Activated CD8-positive, alpha-beta T cell treated with anti-CD3 and anti-CD28 coated beads, Interleukin-2, amount 10 ng/mL, durations not matched to agents 7 days and 5 days (primary cell): ENCODE data around the gene IFRD2. TPM values are rescaled to one million over a fixed set of nuclear protein-coding genes. Genes with fewer than 3 reads are reported as not detected.

Source experiments
- ATAC-seq: fragments of 150-1000 bp; cut with Tn5 transposase; one replicate; pipeline ENCODE4 v1.10.0; 2021; ENCODE audit warnings: moderate library complexity
- CTCF ChIA-PET: fragments of 350-600 bp; sonication (Branson Sonifier 250); formaldehyde crosslinking; loops from one replicate; lab custom pipeline; 2021; ENCODE audit warnings: antibody characterized with exemption; lab: Charles Lee
- POLR2A ChIA-PET: fragments of 350-600 bp; sonication (Branson Sonifier 250); formaldehyde crosslinking; loops from one replicate; lab custom pipeline; 2021; ENCODE audit warnings: antibody characterized with exemption; lab: Charles Lee
- DNase-seq: peaks from one replicate; pipeline ENCODE4 v3.0.0-alpha.2; 2020
- H3K27ac Mint-ChIP-seq: one replicate; pipeline ENCODE4 v1.8.0; 2021; ENCODE audit warnings: mild to moderate bottlenecking, mixed read lengths
- H3K27me3 Mint-ChIP-seq: one replicate; pipeline ENCODE4 v1.8.0; 2021; ENCODE audit warnings: low read depth, mixed read lengths
- H3K36me3 Mint-ChIP-seq: one replicate; pipeline ENCODE4 v1.8.0; 2021; ENCODE audit warnings: low read depth, mixed read lengths
- H3K4me1 Mint-ChIP-seq: one replicate; pipeline ENCODE4 v1.8.0; 2021; ENCODE audit warnings: low read depth, mixed read lengths
- H3K4me3 Mint-ChIP-seq: one replicate; pipeline ENCODE4 v1.8.0; 2021; ENCODE audit warnings: mild to moderate bottlenecking, mixed read lengths
- H3K9me3 Mint-ChIP-seq: one replicate; pipeline ENCODE4 v1.8.0; 2022; ENCODE audit warnings: mixed read lengths; ENCODE audit not compliant: insufficient read depth
- total RNA-seq, 2 experiments: library from RNA; stranded (reverse); gene quantifications; one replicate each; pipeline ENCODE4 v1.2.3, GENCODE V29; 2021

Gene IFRD2, protein sequence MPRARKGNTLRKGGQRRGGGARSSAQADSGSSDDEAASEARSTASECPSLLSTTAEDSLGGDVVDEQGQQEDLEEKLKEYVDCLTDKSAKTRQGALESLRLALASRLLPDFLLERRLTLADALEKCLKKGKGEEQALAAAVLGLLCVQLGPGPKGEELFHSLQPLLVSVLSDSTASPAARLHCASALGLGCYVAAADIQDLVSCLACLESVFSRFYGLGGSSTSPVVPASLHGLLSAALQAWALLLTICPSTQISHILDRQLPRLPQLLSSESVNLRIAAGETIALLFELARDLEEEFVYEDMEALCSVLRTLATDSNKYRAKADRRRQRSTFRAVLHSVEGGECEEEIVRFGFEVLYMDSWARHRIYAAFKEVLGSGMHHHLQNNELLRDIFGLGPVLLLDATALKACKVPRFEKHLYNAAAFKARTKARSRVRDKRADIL
- 10 to 100 TPM; 81.3 to 85.1 TPM for total RNA-seq

DNA sequence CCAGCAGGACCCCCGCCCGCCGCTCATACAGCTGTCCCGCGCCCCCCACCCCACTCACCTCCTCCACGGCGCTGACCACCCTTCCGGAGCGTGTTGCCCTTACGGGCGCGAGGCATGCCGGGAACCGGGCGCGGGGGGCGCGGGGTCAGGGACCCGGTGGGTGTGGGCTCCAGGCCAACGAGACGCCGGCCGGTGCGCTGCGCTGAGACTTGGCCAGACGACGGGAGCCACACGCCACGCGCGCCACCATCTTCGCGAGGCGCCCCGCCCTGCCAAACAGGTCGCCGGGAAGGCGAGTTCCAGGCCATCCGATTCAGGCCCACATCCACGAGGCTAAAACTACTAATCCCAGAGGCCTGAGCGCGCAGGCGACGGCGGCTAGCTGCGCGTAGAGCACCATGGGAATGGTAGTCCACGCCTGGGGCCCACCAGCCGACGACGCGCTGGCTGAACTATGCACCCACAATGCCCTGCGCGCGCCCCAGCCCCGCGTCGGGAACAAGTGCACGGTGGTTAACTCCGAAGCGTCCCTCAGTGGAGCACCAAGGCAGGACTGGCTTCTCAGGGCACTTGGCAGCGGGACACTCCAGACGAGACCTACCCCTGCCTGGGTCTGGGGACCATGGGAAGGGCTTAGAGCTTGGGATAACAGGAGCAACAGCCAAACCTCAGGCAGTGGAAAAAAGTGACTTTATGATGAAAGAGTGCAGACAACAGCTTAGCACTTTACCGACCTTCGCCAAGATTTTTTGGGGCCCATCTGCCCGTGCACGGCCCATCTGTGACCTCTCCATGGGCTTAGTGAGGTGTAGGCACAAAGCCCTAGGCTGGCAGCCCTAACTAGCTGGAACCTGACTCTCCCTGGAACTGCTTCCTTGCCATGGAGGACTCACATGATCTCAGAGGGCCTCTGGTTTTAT lies at the start of gene IFRD2:
Gene IFRD2 (minus strand): TSS at position 271 of the 920 bp plus-strand sequence. CDS start 155 bp downstream, at position 116.
- DNase-seq = peak; percentile 98
- Mint-ChIP-seq H3K4me1 (peaks cover 29% of the 10 kb centered on the region), H3K4me3 (peak within 1 kb of the TSS; percentile 88), H3K27me3 (no peaks in the 10 kb centered on the region), H3K36me3 (peaks cover 11% of the 10 kb centered on the region), H3K27ac (peak within 1 kb of the TSS; percentile 94), H3K9me3 (no peaks in the 10 kb centered on the region)
- POLR2A ChIA-PET = interaction anchor here (0.6 to 1.8 kb wide), 10 partner anchors 11 to 89 kb away, joined by 3 to 4 read pairs (median 3); partner anchors contain the start of gene HYAL2
- peak; percentile 99 for ATAC-seq
- CTCF ChIA-PET = interaction anchor here (0.7 to 2.2 kb wide), 10 partner anchors 10 to 203 kb away, joined by 3 to 10 read pairs (median 7); partner anchors contain the start of gene RBM5

DNA sequence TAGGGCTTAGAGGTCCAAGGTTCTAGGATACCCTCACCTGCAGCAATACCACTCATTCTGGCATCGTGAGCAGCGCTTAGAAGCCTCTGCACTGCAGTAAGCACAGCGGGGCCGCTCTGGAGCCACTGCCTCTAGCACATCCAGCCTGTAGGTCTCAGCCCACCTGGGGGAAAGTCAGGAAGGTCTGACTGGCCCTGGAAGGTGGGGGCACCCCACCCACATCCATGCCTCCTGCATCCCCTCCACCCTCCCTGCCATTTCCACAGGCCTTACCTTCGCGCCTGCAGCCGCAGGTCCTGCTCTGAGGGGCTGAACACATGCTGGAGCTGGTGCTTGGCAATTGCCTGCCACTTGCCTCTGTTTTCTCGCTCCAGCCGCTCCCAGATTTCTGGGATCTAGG lies 49.3 kb upstream of the IFRD2 start:
- Mint-ChIP-seq H3K27me3 (no peaks in the 10 kb centered on the region), H3K4me3 (peak overlapping the region; percentile 92), H3K9me3 (no peaks in the 10 kb centered on the region), H3K36me3 (peaks cover 42% of the 10 kb centered on the region), H3K4me1 (peaks cover 54% of the 10 kb centered on the region), H3K27ac (peak overlapping the region; percentile 96)
- peak; percentile 56 for DNase-seq
- ChIA-PET POLR2A (interaction anchor here (1.1 to 5.6 kb wide), 16 partner anchors 9 to 274 kb away, joined by 3 to 51 read pairs (median 8); partner anchors contain the start of genes C3orf18, CISH, CYB561D2 and HEMK1), CTCF (interaction anchor here (1.1 to 2.8 kb wide), 5 partner anchors 9 to 231 kb away, joined by 4 to 10 read pairs (median 6); partner anchors contain the start of genes CYB561D2, HYAL3, NAA80 and NPRL2)
- ATAC-seq = no peak

DNA sequence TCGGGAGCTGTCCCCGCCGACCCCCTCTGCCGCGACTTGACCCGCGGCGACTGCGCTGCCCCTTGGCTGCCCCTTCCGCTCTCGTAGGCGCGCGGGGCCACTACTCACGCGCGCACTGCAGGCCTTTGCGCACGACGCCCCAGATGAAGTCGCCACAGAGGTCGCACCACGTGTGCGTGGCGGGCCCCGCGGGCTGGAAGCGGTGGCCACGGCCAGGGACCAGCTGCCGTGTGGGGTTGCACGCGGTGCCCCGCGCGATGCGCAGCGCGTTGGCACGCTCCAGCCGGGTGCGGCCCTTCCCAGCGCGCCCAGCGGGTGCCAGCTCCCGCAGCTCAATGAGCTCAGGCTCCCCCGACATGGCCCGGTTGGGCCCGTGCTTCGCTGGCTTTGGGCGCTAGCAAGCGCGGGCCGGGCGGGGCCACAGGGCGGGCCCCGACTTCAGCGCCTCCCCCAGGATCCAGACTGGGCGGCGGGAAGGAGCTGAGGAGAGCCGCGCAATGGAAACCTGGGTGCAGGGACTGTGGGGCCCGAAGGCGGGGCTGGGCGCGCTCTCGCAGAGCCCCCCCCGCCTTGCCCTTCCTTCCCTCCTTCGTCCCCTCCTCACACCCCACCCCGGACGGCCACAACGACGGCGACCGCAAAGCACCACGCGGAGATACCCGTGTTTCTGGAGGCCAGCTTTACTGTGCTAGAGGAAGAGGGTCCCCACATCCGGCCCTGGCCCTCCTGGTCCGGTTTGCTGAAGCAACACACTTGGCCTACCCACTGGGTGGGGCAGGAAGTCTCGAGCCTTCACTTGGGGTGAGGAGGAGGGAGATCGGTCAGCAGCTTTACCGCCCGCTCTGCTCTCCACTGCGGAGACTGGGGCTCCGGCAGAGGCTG lies 48.5 kb upstream of the IFRD2 start, which contains the start of gene RASSF1:
Gene RASSF1 (minus strand): TSS at position 389 of the 882 bp plus-strand sequence. CDS start 31 bp downstream, at position 358.
- peaks cover 54% of the 10 kb centered on the region for H3K4me1 Mint-ChIP-seq
- DNase-seq (peak; percentile 97), ATAC-seq (peak; percentile 55)
- ChIA-PET CTCF (interaction anchor here (0.8 to 2.8 kb wide), 10 partner anchors 9 to 262 kb away, joined by 3 to 14 read pairs (median 4); partner anchors contain the start of genes CYB561D2, HYAL3, NAA80 and NPRL2), POLR2A (interaction anchor here (0.6 to 5.6 kb wide), 26 partner anchors 9 to 277 kb away, joined by 3 to 51 read pairs (median 5); partner anchors contain the start of genes CISH, CYB561D2, HEMK1 and HYAL3)
- H3K4me3 Mint-ChIP-seq = peak within 1 kb of the TSS; percentile 92
- H3K27me3 Mint-ChIP-seq = no peaks in the 10 kb centered on the region
- H3K9me3 Mint-ChIP-seq = no peaks in the 10 kb centered on the region
- H3K27ac Mint-ChIP-seq = peak within 1 kb of the TSS; percentile 96
- peaks cover 49% of the 10 kb centered on the region for H3K36me3 Mint-ChIP-seq

DNA sequence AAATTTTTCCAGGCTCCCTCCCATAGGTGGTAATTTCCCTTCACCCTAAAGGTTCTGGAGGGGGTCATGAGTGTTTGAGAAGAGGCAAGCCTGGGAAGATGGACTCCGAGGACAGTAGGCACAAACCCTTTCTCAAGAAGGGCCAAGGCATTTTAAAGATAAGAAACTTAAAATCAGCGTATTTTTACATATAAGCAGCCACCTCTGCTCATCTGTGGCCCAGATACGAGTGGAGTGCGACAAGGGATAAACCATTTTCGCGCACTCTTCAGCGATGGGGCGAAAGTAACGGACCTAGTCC lies 47.9 kb upstream of the IFRD2 start:
- DNase-seq (no peak), ATAC-seq (no peak)
- H3K27me3 Mint-ChIP-seq = no peaks in the 10 kb centered on the region
- CTCF ChIA-PET = interaction anchor here (0.8 to 2.8 kb wide), 9 partner anchors 10 to 263 kb away, joined by 3 to 14 read pairs (median 4); partner anchors contain the start of genes CYB561D2, HYAL3, NAA80 and NPRL2
- peaks cover 54% of the 10 kb centered on the region for H3K4me1 Mint-ChIP-seq
- H3K4me3 Mint-ChIP-seq = peak overlapping the region; percentile 92
- H3K27ac Mint-ChIP-seq = peak overlapping the region; percentile 96
- POLR2A ChIA-PET = interaction anchor here (0.6 to 5.6 kb wide), 22 partner anchors 9 to 278 kb away, joined by 3 to 51 read pairs (median 6); partner anchors contain the start of genes CISH, CYB561D2, HEMK1 and HYAL3
- H3K9me3 Mint-ChIP-seq = no peaks in the 10 kb centered on the region
- peaks cover 55% of the 10 kb centered on the region for H3K36me3 Mint-ChIP-seq

DNA sequence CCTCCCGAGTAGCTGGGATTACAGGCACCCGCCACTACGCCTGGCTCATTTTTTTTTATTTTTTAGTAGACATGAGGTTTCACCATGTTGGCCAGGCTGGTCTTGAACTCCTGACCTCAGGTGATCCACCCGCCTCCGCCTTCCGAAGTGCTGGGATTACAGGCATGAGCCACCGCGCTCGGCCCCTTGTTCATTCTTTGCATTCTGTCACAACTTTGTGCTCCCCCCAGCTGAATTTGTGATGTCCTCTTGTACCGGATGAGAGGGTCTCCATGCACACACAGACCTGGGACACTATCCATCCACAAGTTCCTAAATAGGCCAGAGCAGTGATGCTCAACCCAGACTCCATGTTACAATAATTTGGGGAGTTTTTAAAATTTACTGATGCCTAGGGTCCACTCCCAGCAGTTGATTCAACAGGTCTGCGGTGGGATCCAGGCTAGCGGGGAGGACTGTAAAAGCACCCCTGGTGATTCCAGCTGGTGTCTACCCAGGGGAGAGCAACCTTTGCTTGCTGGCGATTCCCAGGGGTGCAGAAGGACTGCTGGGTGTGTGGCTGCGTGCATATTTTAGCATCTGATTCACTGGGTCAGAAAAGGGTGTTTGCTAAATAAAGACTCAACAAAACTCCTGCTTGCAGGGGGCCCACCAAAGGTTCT lies 47.4 kb upstream of the IFRD2 start:
- H3K27me3 Mint-ChIP-seq = no peaks in the 10 kb centered on the region
- no peak for ATAC-seq
- H3K4me3 Mint-ChIP-seq = peak overlapping the region; percentile 92
- POLR2A ChIA-PET = interaction anchor here (0.9 to 5.6 kb wide), 9 partner anchors 11 to 1899 kb away, joined by 3 to 51 read pairs (median 7); partner anchors contain the start of genes CISH, CYB561D2, HEMK1 and NPRL2
- CTCF ChIA-PET = interaction anchor here (1.2 to 2.9 kb wide), 6 partner anchors 8 to 263 kb away, joined by 3 to 11 read pairs (median 6); partner anchors contain the start of genes CYB561D2 and NPRL2
- no peak for DNase-seq
- no peaks in the 10 kb centered on the region for H3K9me3 Mint-ChIP-seq
- H3K27ac Mint-ChIP-seq = peak overlapping the region; percentile 96
- peaks cover 58% of the 10 kb centered on the region for H3K36me3 Mint-ChIP-seq
- peaks cover 53% of the 10 kb centered on the region for H3K4me1 Mint-ChIP-seq

DNA sequence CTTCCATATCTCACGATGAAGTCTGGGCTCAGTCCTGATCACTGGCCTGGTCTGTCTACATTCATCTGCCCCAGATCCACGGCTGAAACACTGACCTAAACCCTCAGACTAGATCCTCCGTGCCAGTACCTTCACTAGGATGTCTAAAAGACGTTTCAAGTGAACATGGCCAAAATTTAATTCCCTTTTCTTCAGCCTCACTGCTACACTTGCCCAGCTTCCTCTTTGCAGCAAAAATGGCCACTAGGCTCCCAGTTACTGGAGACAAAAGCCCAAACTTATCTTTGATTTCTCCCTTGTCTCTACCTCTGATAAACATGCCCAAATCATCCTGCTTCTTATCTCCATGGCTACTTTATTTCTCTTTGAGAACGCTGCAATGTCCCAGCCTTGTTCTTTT lies 46.7 kb upstream of the IFRD2 start:
- CTCF ChIA-PET = interaction anchor here (1.0 to 3.7 kb wide), 7 partner anchors 9 to 203 kb away, joined by 3 to 42 read pairs (median 8); partner anchors contain the start of genes CYB561D2, HYAL2, NPRL2 and TUSC2
- Mint-ChIP-seq H3K4me3 (peak overlapping the region; percentile 92), H3K9me3 (no peaks in the 10 kb centered on the region), H3K4me1 (peaks cover 57% of the 10 kb centered on the region), H3K27me3 (no peaks in the 10 kb centered on the region), H3K27ac (peak overlapping the region; percentile 96), H3K36me3 (peaks cover 63% of the 10 kb centered on the region)
- POLR2A ChIA-PET = interaction anchor here (0.9 to 5.6 kb wide), 13 partner anchors 8 to 1900 kb away, joined by 3 to 51 read pairs (median 16); partner anchors contain the start of genes CISH, CYB561D2, GNAI2 and HEMK1
- ATAC-seq (no peak), DNase-seq (no peak)

DNA sequence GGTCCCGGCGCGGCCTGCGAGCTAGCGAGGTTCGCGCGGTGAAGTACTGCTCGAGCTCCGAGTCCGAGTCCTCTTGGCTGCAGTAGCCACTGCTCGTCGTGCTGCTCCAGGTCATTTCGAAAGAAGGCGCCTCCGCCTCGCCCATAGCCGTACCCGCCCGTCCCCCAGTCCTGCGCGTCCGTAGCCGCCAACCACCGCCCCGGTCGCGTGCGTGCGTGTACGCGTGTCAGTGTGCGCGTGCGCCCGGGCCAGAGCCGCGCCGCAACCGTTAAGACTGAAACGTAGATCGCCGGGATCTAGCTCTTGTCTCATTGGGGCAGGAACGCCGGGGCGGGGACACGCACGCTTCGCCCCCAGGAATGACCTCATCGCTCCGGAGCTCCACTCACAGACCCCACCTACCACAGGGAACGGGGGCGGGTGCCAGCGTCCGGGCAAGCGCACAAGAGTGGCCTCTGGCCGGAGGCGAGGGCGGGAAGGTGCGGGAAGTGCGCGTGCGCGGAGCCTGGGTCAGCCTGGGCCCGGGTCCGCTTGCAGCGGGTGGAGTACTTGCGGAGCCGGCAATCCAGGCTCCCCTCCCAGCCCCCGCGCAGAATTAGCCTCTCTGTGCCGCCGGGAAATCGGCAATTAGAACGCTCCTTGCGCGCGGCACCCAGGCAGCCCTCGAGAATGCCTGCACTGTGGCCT lies 45.1 kb upstream of the IFRD2 start:
- Mint-ChIP-seq H3K9me3 (no peaks in the 10 kb centered on the region), H3K4me1 (peaks cover 56% of the 10 kb centered on the region), H3K4me3 (peak overlapping the region; percentile 92), H3K36me3 (peaks cover 75% of the 10 kb centered on the region), H3K27me3 (no peaks in the 10 kb centered on the region), H3K27ac (peak overlapping the region; percentile 96)
- CTCF ChIA-PET = interaction anchor here (0.9 to 3.7 kb wide), 20 partner anchors 9 to 277 kb away, joined by 3 to 42 read pairs (median 6); partner anchors contain the start of genes C3orf18, CISH, CYB561D2 and HYAL2
- ATAC-seq (peak; percentile 75), DNase-seq (peak; percentile 99)
- POLR2A ChIA-PET = interaction anchor here (0.8 to 5.6 kb wide), 22 partner anchors 9 to 279 kb away, joined by 3 to 51 read pairs (median 9); partner anchors contain the start of genes CISH, CYB561D2, GNAI2 and HEMK1

DNA sequence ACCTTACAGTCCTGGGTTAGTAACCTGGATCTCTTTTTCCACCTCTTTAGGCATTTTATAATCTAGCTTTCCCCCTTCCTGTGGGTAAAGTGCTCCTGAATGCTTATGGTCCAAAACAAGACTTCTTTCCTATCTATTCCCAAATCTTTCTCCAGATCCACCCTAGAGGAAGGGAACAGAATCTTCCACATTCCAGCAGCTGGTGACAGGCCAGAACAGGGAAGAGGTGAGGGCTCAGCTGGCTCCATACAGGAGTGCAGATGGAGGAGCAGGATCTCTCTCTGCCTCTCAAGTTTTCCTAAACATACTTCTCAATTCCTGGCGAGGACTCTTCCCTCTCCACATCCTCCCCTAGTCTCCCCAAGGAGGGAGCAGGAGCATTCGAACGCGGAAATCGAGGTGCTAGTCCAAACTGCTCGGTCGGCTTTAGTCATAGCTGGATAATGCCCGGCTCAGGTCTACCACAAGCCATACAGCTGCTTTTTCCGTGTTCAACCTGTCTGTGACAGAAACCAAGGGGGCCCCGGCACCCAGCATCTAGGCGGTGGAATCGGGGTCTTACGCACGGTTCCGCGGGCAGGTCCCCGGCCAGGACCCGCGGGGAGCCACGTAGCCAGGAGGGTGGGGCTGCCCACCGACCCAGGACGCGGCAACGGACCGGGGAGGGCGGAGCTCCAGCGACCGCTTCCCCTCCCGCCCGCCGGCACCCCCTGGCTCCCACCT lies 44.4 kb upstream of the IFRD2 start:
- DNase-seq (peak; percentile 65), ATAC-seq (peak; percentile 4)
- no peaks in the 10 kb centered on the region for H3K27me3 Mint-ChIP-seq
- H3K4me1 Mint-ChIP-seq = peaks cover 54% of the 10 kb centered on the region
- H3K9me3 Mint-ChIP-seq = no peaks in the 10 kb centered on the region
- H3K36me3 Mint-ChIP-seq = peaks cover 81% of the 10 kb centered on the region
- H3K27ac Mint-ChIP-seq = peak overlapping the region; percentile 96
- H3K4me3 Mint-ChIP-seq = peak overlapping the region; percentile 92
- ChIA-PET POLR2A (interaction anchor here (0.7 to 5.6 kb wide), 26 partner anchors 8 to 280 kb away, joined by 3 to 51 read pairs (median 7); partner anchors contain the start of genes CISH, CYB561D2, GNAI2 and HEMK1), CTCF (interaction anchor here (0.9 to 3.7 kb wide), 21 partner anchors 8 to 278 kb away, joined by 3 to 42 read pairs (median 6); partner anchors contain the start of genes C3orf18, CISH, CYB561D2 and HYAL2)
